ENCODE measurements around the gene TIFAB. TPM values are rescaled to one million over a fixed set of nuclear protein-coding genes. Genes with fewer than 3 reads are reported as not detected.
A peak's percentile ranks its signal among the peaks of the same experiment; 100 is the strongest.

TIFAB gene
- total RNA-seq, 2 experiments from 2014 or later = not detected

DNA sequence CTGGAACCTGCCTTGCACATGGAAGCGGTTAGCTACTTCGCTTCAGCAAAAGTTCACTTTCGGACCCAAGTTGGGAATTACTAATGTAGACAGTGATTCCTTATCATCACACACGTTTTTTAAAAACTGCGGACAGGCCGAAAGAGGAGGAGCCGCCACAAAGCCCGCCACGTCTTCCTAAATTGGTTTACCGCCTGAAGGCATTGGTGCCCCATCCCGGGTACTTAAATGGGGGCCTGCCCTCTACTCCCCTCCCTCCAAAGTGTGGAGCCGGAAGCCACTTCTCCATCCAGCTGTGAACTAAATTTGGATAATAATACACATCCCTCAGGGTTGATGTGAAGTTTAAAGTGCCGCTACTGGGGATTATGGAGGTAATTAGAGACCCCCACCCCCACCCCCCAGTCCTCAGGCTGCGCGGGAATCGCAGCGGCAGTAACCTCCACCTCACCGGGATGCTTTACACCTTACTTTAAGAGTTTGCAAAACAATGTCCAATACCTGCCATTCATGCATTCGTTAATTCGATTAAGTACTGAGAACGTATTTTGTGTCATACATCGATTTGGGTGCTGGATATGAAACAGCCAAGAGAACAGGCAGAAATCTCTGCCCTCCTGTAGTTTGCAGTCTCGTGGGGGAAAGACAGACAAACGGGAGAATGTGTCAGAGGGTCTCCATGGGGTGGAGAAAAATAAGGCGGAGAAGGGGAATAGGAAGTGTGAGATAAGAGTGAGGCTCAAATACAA, 52.2 kb downstream of the TIFAB start:
- ChIA-PET CTCF (interaction anchor here (0.7 kb wide), 1 partner anchor 1929 kb away, joined by 5 read pairs; no protein-coding TSS in a partner anchor), POLR2A (no interaction called here)
- intact Hi-C loops (cut with DNase I, micrococcal nuclease) = loop anchor here (1.0 to 5.0 kb wide), 4 partner anchors 23 to 526 kb away; partner anchors contain the start of genes PCBD2 (in 1 of the 2) and TXNDC15 (in 1 of the 2)
- Mint-ChIP-seq H3K27ac (peak overlapping the region; percentile 91), H3K27me3 (peaks cover under 1% of the 10 kb centered on the region), H3K36me3 (ENCODE audit: low read depth) (peaks cover 13% of the 10 kb centered on the region), H3K4me1 (peaks cover 33% of the 10 kb centered on the region), H3K9me3 (ENCODE audit: low read depth) (peaks cover under 1% of the 10 kb centered on the region), H3K4me3 (peak overlapping the region; percentile 86)
- no peak for DNase-seq
- no peak for ATAC-seq

DNA sequence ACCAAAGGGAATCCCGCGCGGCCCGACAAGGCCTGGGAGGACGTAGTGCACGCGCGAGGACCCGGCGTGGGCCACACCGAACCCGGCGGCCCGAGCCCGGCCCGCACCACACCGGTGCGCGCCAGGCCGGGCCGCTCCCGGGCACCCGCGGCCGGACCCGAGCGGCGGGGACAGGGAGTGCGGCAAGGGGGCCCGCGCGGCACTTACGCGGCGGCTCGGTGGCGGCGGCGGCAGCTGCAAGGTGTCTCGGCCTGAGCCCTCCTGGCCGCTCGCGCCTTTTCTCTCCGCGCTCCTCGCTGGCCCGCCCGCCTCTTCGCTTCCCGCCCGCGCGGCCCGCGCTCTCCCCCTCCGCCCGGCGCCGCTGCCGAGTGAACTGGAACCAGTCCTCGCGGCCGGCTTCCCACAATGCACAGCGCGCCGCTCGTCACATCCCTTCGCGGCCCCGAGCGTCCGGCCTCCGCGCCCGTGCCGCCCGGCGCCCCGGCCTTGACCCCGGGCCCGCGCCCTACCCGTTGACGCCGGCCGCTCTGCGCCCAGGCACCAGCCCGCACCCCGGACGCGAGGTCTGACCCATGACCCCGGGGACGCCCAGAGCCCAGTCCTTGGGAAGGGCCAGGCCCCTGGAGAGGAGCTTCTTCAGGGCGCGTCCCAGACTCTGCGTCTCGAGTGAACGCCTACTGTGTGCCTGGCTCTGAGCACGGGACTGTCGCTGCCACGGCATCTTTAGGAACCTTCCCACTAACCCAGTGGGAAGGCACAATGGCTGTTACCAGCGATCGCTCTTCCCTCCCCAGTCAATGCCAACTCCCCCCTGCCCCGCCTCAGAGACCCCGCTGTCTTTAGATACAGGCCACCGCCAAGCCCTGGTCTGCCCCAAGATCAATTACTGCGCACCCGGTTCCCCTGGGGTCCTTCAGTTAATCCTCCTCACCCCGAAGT, 53.0 kb downstream of the TIFAB start, which contains the start of gene MACROH2A1:
Gene MACROH2A1 (minus strand): TSS at position 377 of the 939 bp plus-strand sequence. CDS start 10,138 bp downstream, outside the sequence.
- no peaks in the 10 kb centered on the region for H3K9me3 Mint-ChIP-seq (ENCODE audit: low read depth)
- peaks cover 40% of the 10 kb centered on the region for H3K4me1 Mint-ChIP-seq
- ChIA-PET CTCF (interaction anchor here (1.0 kb wide), 1 partner anchor 27 kb away, joined by 4 read pairs; no protein-coding TSS in a partner anchor), POLR2A (no interaction called here)
- intact Hi-C loops (cut with DNase I, micrococcal nuclease) = loop anchor here (1.0 to 5.0 kb wide), 4 partner anchors 22 to 525 kb away; partner anchors contain the start of genes PCBD2 (in 1 of the 2) and TXNDC15 (in 1 of the 2)
- peak within 1 kb of the TSS; percentile 86 for H3K4me3 Mint-ChIP-seq
- H3K36me3 Mint-ChIP-seq (ENCODE audit: low read depth) = peaks cover 13% of the 10 kb centered on the region
- ATAC-seq = peak; percentile 88
- no peaks in the 10 kb centered on the region for H3K27me3 Mint-ChIP-seq
- DNase-seq = peak; percentile 92
- peak within 1 kb of the TSS; percentile 91 for H3K27ac Mint-ChIP-seq

DNA sequence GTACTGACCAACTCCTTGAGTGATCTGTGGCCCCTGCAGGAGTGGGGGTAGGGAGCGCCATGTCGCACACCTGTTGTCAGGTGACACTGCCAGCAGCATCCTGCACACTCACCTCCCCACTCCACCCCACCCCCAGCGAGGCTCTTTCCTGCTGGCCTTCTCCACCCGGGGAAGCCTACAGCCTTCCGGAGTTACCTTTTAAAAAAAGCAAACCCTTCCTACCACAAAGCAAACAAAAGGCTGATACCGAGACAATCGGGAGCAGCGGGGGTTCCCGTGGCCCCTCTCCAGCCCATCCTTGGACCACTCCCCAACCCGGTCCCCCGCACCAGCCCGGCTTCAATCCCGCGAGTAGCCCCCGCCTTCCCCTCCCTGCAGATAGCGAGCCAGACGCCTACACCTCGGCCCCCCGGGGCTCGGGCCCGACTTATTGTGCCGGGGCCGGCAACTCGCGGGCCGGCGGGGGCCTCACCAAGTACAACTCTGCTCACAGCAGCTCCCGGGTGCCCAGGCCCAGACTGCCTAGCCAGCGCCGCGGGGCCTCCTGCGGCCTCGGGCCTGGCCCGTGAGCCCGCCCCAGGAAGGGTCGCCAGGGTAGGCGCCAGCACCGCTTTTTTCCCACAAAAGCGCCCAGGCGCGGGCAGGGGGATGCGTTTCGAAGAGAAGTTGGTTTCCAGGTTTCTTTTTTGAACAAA, 53.8 kb downstream of the TIFAB start:
- intact Hi-C loops (cut with DNase I, micrococcal nuclease) = loop anchor here in 1 of 2 experiments (2.0 to 5.0 kb wide), 2 partner anchors 28 to 491 kb away; partner anchors contain the start of gene PCBD2
- H3K27me3 Mint-ChIP-seq = no peaks in the 10 kb centered on the region
- no peaks in the 10 kb centered on the region for H3K9me3 Mint-ChIP-seq (ENCODE audit: low read depth)
- peak overlapping the region; percentile 86 for H3K4me3 Mint-ChIP-seq
- H3K36me3 Mint-ChIP-seq (ENCODE audit: low read depth) = peaks cover 14% of the 10 kb centered on the region
- POLR2A ChIA-PET = no interaction called here
- DNase-seq = peak; percentile 75
- ATAC-seq = peak; percentile 64
- CTCF ChIA-PET = interaction anchor here (0.5 to 1.0 kb wide), 2 partner anchors 18 to 28 kb away, joined by 3 to 4 read pairs; no protein-coding TSS in a partner anchor
- H3K27ac Mint-ChIP-seq = peak overlapping the region; percentile 76
- H3K4me1 Mint-ChIP-seq = peaks cover 46% of the 10 kb centered on the region

Other genes starting within 250 kb of the TIFAB start
- gene MACROH2A1, start 53.1 kb downstream of the TIFAB start, total RNA-seq = 100 to 1,000 TPM; 159 to 190 TPM
- gene DCANP1, start 5.0 kb downstream of the TIFAB start, total RNA-seq = not detected
- gene NEUROG1, start 83.6 kb upstream of the TIFAB start, total RNA-seq = not detected
- gene CXCL14, start 126.6 kb upstream of the TIFAB start, total RNA-seq = not detected

All from activated CD4-positive, alpha-beta T cell treated with anti-CD3 and anti-CD28 coated beads for 36 hours (primary cell).